D721Med (cell line): Measurements from ENCODE around the gene LSR.

Source experiments
- DNase-seq: peaks from one replicate; pipeline ENCODE4 v3.0.0; 2011; ENCODE audit warnings: low spot score; ENCODE audit not compliant: insufficient read length
- FAIRE-seq: peaks from 2 replicates; lab custom pipeline; 2011; peaks lifted over from hg19 to GRCh38; lab: Jason Lieb, UNC
- CTCF ChIP-seq: IDR thresholded peaks from 2 replicates; pipeline ENCODE4 v1.5.1; 2012; ENCODE audit warnings: mild to moderate bottlenecking, control low read depth; ENCODE audit not compliant: insufficient read depth; ENCODE audit errors: missing control alignments

Gene LSR

GRCh38 chr19:35303357-35303915, 54.6 kb downstream of the LSR start:
- DNase-seq (no peak), FAIRE-seq (no peak)
- TF ChIP-seq CTCF, result no peak

- DNase-seq (no peak), FAIRE-seq (no peak)
- no peak for TF ChIP-seq CTCF
Measured at GRCh38 chr19:35304036-35304435, 55.2 kb downstream of the LSR start.

GRCh38 chr19:35305181-35305580, 56.4 kb downstream of the LSR start:
- no peak for FAIRE-seq

GRCh38 chr19:35306473-35307246, 57.9 kb downstream of the LSR start:
- FAIRE-seq (no peak), DNase-seq (no peak)
- peak; percentile 16 for TF ChIP-seq CTCF

More at GRCh38 chr19:35305181-35305580, 56.4 kb downstream of the LSR start:
- DNase-seq, result no peak
- TF ChIP-seq CTCF, result no peak

DNA sequence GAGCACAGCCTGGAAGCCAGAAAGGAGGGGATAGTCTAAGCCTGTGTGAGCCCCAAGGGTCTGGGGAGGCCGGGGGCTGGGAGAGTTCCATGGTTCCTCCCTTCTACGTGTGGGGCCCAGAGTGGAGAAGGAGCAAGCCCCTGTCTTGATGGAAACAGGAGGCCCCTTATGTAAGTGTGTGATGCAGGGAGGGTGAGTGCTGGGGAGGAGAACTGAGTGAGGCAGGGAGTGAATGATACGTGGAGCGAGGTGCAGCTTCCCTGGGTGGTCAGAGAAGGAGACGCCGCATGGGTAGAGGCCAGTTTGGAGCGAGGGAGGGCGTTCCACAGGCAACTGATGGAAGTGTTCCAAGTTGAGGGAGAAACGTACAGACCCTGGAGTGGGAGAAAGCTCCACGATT, 59.1 kb downstream of the LSR start:
- TF ChIP-seq CTCF, result no peak
- FAIRE-seq (no peak), DNase-seq (no peak)

DNA sequence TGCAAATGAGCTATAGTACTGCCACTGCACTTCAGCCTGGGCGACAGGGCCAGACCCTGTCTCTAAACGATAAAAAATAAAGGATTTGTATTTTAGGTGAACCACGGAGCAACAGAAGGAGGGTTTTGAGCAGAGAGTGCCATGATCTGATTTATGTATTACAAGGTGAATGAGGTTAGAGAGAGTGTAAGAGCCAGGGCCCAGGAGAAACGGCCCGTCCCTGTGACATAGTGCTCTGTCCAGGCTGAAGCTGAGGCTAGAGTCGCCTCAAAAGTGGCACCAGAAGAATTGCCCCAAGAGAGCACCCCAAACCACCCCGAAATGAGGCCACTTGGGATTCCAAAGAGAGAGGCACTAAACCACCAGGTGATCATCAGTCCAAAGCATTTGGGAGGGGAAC, 60.1 kb downstream of the LSR start:
- no peak for TF ChIP-seq CTCF
- DNase-seq, result no peak
- no peak for FAIRE-seq
